Esophagus muscularis mucosa (tissue), 4 donors: ENCODE data around the gene GRK5.

ENCODE experiments used
- EP300 ChIP-seq: sonication (generic); formaldehyde crosslinking; IDR thresholded peaks from one replicate; pipeline ENCODE4 v1.6.1; 2017; ENCODE audit warnings: antibody characterized with exemption
- POLR2A ChIP-seq: fragments of 450-650 bp; IDR thresholded peaks from one replicate; pipeline ENCODE4 v1.6.1; 2017; ENCODE audit warnings: antibody characterized with exemption, moderate library complexity, mild to moderate bottlenecking, low read depth
- POLR2AphosphoS5 ChIP-seq, 2 donors: sonication (generic); formaldehyde crosslinking; IDR thresholded peaks; one replicate each; pipeline ENCODE4 v1.6.1; 2017; ENCODE audit warnings: antibody characterized with exemption in 2 of 2
- TF ChIP-seq, protein P1 (sequence below), 3 experiments: fragments of 200-600 bp in 2 of 3; fragments of 450-650 bp in 1 of 3; sonication (generic) in 2 of 3; IDR thresholded peaks; one replicate each; pipeline ENCODE4 v1.5.1; 2017 to 2019; ENCODE audit warnings: antibody characterized with exemption in 3 of 3, mild to moderate bottlenecking in 2 of 3, moderate library complexity in 1 of 3

DNA sequence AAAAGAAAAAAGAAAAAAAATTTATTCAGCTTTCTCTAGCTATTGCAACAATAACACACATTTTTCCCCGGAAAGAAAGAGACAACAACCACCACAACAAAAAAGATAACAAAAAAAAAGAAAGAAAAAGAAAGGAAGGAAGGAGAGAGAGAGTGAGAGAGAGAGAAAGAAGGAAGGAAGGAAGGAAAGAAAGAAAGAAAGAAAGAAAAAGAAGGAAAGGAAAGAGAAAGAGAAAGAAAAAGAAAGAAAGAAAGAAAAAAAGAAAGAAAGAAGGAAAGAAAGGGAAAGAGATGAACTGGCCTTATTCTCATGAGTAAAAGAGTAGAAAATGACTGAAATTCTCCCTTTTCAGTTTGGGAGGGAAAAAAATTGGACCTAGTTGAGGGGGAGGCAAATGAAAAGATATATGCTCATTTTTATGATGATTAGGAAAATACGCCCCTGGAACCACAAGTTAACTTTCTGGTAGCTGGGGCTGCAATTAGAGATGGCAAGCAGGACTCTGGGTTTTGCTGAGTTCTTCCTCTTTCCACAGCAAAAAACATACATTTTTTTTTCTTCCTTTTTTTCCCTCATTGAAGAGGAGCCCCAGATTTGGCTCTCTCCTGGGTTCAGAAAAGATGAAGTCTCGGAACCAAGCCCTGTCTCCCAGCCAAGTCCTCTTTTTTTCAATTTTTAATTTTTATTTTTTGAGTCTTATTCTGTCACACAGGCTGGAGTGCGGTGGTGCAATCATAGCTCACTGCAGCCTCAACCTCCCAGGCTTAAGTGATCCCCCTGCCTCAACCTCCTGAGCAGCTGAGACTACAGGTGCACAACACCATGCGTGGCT lies 16.2 kb upstream of the GRK5 start:
- TF ChIP-seq, protein P1, sequence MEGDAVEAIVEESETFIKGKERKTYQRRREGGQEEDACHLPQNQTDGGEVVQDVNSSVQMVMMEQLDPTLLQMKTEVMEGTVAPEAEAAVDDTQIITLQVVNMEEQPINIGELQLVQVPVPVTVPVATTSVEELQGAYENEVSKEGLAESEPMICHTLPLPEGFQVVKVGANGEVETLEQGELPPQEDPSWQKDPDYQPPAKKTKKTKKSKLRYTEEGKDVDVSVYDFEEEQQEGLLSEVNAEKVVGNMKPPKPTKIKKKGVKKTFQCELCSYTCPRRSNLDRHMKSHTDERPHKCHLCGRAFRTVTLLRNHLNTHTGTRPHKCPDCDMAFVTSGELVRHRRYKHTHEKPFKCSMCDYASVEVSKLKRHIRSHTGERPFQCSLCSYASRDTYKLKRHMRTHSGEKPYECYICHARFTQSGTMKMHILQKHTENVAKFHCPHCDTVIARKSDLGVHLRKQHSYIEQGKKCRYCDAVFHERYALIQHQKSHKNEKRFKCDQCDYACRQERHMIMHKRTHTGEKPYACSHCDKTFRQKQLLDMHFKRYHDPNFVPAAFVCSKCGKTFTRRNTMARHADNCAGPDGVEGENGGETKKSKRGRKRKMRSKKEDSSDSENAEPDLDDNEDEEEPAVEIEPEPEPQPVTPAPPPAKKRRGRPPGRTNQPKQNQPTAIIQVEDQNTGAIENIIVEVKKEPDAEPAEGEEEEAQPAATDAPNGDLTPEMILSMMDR (IDR thresholded peaks at IDR 0.05), result no peak
- no peak for TF ChIP-seq POLR2A
- no peak for TF ChIP-seq POLR2AphosphoS5 (IDR thresholded peaks at IDR 0.05)
- no peak for TF ChIP-seq EP300
